NCI-H2171 (cell line): ENCODE measurements around the gene KCNMA1.

Source experiments
- DNase-seq: peaks from one replicate; lab custom pipeline; 2025; lab: John Stamatoyannopoulos, UW

Gene KCNMA1

GRCh38 chr10:77240706-77241349 is 396.8 kb downstream of the KCNMA1 start:
- DNase-seq, result no peak

- DNase-seq, result no peak
Measured at GRCh38 chr10:77240041-77240652, 397.5 kb downstream of the KCNMA1 start.

GRCh38 chr10:77237120-77237519 is 400.5 kb downstream of the KCNMA1 start:
- no peak for DNase-seq

GRCh38 chr10:77236700-77237099 is 400.9 kb downstream of the KCNMA1 start:
- no peak for DNase-seq

- DNase-seq, result no peak
Measured at GRCh38 chr10:77236029-77236428, 401.6 kb downstream of the KCNMA1 start.

GRCh38 chr10:77234599-77234998 is 403.0 kb downstream of the KCNMA1 start:
- no peak for DNase-seq

- no peak for DNase-seq
Measured at GRCh38 chr10:77233466-77233865, 404.1 kb downstream of the KCNMA1 start.

GRCh38 chr10:77231884-77232610 is 405.6 kb downstream of the KCNMA1 start:
- DNase-seq, result no peak

GRCh38 chr10:77231375-77231774 is 406.2 kb downstream of the KCNMA1 start:
- DNase-seq, result no peak

GRCh38 chr10:77230194-77230593 is 407.4 kb downstream of the KCNMA1 start:
- DNase-seq, result no peak

- no peak for DNase-seq
Measured at GRCh38 chr10:77229704-77230103, 407.9 kb downstream of the KCNMA1 start.

- no peak for DNase-seq
Measured at GRCh38 chr10:77228559-77228958, 409.0 kb downstream of the KCNMA1 start.

GRCh38 chr10:77226853-77227565 is 410.6 kb downstream of the KCNMA1 start:
- no peak for DNase-seq

- no peak for DNase-seq
Measured at GRCh38 chr10:77226452-77226851, 411.2 kb downstream of the KCNMA1 start.

- no peak for DNase-seq
Measured at GRCh38 chr10:77226020-77226419, 411.6 kb downstream of the KCNMA1 start.

GRCh38 chr10:77223526-77224460 is 413.8 kb downstream of the KCNMA1 start:
- DNase-seq, result peak; percentile 13

- no peak for DNase-seq
Measured at GRCh38 chr10:77220150-77220549, 417.5 kb downstream of the KCNMA1 start.

GRCh38 chr10:77219046-77219445 is 418.6 kb downstream of the KCNMA1 start:
- no peak for DNase-seq

GRCh38 chr10:77214799-77215198 is 422.8 kb downstream of the KCNMA1 start:
- DNase-seq, result no peak

- no peak for DNase-seq
Measured at GRCh38 chr10:77212632-77213031, 425.0 kb downstream of the KCNMA1 start.

- no peak for DNase-seq
Measured at GRCh38 chr10:77210645-77211044, 427.0 kb downstream of the KCNMA1 start.
